Measurements from ENCODE around the gene LGALS13. TPM values are rescaled to one million over a fixed set of nuclear protein-coding genes. Genes with fewer than 3 reads are reported as not detected.
A peak's percentile ranks its signal among the peaks of the same experiment; 100 is the strongest.

Gene LGALS13
- not detected for polyA plus RNA-seq (2013, experiment 1 of 2; ENCODE audit: insufficient read length)
- polyA plus RNA-seq (2013, experiment 2 of 2; ENCODE audit: insufficient read length): not detected

- no peak for DNase-seq
These were observed at the start of gene LGALS13 for GRCh38 chr19:39602224-39602623. Gene LGALS13, plus strand, starts transcription at chr19:39602524. Its CDS starts 45 bp downstream, at chr19:39602569.

- DNase-seq: no peak
These were observed 49.2 kb upstream of the LGALS13 start for GRCh38 chr19:39553082-39553652.

- DNase-seq: no peak
These were observed 47.5 kb upstream of the LGALS13 start for GRCh38 chr19:39554701-39555311.

DNA sequence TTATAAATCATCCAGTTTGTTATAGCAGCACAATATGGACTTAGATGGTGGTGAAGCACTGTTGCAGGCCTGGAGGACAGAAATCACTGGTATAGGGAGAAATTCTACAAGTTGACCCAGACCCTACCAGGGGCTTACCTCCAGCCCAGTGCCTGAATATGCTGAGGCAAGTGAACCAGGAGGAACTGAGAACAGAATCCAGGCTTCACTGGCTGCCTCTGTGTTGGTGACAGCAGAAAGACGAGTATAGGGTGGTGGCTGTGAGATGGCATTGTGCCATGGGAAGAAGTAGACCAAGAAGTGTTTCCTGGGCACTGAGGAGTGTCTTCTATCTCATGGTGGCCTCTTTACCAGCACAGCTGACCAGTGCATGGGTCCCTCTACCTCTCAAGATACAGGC is 46.4 kb upstream of the LGALS13 start:
- DNase-seq: no peak

DNA sequence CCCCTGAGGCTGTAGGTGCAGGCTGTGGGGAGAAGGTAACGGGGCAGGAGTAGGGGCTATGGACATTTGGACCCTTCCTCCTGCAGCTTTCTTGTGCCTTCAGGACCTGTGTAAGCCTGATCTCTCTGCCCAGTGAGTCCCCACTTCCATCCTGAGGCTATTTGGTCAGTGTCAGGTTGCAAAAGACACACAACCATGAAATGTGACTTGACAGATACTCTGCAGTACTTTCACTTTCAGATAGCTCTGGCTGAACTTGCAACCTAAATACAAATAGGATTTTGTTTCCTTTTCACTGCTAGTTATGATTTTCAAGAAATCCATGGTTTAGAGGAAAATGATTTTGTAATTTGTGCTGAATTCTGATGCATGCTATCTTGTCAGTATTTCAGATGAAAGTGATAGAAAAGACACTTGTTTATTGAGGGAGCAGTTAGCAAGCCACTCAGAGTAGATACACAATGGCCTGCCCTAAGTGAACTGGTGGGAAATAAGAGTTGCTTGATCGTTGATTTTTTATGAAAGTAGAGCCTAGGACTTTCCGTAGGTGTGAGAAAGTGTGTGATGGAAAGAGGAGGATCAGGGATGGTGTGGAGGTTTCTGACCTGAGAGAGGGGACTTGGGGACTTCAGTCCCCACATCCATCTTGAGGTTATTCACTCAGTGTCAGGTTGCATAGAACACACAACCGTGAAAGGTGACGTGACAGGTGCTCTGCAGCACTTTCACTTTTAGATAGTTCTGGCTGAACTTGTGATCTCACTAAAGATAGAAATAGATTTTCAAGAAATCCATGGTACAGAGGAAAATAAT is 44.3 kb upstream of the LGALS13 start:
- DNase-seq: no peak

DNA sequence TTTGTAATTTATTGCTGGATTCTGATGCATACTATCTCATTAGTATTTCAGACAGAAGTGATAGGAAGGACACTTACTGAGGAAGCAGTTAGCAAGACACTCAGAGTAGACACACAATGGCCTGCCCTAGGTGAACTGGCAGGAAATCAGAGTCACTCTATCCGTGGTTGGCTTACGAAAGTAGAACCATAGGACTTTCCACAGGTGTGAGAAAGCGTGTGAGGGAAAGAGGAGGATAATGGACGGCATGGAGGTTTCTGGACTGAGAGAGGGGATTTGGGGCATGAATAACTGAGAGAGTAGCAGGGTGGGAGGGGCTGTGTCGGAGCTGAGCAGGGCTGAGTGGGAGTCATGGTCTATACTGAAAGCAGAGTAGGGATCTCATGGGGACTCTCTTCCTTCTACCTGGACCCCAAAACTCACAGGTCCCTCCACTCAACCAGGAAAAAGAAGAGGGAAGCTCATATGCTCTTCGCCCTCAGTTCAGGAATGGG is 43.7 kb upstream of the LGALS13 start:
- no peak for DNase-seq

- peak; percentile 4 for DNase-seq
These were observed 38.9 kb upstream of the LGALS13 start for GRCh38 chr19:39563408-39563807.

DNA sequence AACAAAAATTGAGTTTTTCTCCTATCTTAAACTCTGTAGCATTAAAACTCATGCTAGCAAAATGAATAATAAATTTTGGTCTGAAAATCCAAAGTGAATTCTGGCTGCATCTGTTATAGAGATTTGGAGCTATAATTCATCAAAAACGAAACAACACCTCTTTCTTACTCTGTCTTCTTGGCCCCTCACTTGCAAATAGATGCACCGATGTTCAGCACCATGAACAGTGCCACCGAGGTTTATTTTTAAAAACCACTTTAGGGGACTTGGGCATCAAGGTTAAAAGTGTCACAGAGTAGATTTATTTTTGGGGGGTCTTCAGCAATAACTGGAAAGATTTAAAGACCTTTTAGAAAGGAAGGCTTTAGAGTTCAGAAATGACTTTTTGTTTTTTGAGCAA is 36.3 kb upstream of the LGALS13 start:
- no peak for DNase-seq

DNA sequence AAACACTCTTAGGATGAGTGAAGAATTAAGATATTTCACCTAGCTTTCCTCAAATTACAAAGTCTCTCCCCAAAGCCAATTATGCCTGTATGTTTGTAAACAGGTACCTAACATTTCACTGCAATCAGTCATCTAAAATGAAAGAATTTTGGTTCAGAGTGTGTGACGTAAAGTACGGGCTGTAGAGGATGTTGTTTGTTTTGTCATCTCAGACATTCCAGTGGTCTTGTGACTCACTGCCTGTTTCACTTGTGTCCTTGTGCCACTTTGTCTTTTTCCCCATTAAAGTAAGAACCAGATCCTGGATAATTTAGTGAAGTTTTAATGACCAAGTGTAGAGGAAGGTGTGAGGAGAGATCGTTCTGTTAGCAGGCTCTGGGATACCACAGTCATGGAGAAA is 33.7 kb upstream of the LGALS13 start:
- no peak for DNase-seq

GRCh38 chr19:39582442-39582841 is 19.9 kb upstream of the LGALS13 start:
- DNase-seq: no peak

DNA sequence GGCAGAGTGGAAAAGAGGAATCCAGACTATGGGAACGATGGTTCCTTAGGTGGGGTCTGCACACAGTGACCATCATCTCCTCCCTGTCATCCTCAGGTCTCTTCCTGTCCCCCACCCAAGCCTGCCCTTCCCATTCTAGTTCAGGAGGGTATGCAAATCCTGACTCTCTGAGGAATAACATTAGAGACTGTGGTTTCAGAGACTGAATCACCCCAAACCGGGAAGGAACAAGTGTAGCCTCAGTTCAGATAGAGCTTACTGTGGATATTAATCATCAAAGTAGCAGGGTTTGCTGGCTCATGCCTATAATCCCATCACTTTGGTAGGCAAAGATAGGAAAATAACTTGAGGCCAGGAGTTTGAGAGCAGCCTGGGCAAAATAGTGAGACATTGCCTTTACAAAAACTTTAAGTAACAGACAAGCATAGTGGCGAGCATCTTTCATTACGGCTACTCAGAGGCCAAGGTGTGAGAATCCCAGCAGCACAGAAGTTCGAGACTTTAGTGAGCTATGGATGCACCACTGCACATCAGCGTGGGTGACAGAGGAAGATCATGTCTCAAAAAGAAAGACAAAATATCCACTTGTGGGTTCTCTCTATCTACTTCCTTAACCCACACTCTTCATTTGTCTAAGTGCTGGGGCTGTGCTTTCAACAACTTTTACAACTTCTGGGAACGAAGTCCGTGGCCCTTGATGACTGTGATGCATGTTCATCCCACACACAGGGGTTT is 19.3 kb upstream of the LGALS13 start:
- DNase-seq: no peak

- DNase-seq: no peak
These were observed 14.8 kb upstream of the LGALS13 start for GRCh38 chr19:39587496-39587895.

- DNase-seq: no peak
These were observed 14.3 kb upstream of the LGALS13 start for GRCh38 chr19:39588066-39588465.

GRCh38 chr19:39590265-39590664 is 12.1 kb upstream of the LGALS13 start:
- DNase-seq: no peak

- no peak for DNase-seq
These were observed 9.9 kb upstream of the LGALS13 start for GRCh38 chr19:39592381-39592780.

DNA sequence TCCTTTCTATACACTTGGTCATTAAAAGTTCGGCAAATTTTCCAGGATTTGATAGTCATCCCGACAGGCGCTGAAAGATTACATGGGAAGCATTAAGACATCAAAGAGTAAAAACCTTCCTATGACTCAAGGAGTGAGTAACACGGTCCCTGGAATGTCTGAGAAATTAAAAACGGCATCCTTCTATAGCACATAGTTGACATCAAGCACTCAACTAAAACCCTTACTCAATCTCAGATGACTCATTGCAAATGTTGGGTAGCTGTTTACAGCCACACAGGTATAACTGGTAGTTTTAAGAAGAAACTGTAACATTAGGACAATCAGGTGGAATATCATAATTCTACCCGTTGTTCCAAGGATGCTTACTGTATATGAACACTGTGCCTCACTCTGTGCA is 6.4 kb upstream of the LGALS13 start:
- DNase-seq: no peak

- no peak for DNase-seq
These were observed 5.4 kb upstream of the LGALS13 start for GRCh38 chr19:39596911-39597310.

GRCh38 chr19:39599116-39599515 is 3.2 kb upstream of the LGALS13 start:
- peak; percentile 3 for DNase-seq

DNA sequence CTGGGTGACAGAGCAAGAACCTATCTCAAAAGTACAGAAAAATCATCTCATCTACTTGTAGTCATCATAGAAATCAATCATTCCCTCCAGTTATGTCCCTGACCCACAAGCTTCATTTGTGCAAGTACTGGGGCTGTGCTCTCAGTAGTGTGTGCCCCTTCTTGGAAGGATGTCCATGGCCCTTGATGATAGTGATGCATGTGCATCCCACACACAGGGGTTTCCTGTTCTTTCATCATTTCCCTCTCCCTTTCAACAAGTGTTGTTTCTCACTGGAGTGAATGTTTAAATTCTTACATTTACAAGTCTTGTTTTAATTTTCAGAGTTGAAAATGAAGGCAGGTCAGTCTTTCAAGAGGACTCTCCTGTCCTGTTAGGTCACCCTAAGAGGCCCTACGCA is 1.5 kb downstream of the LGALS13 start:
- no peak for DNase-seq

DNA sequence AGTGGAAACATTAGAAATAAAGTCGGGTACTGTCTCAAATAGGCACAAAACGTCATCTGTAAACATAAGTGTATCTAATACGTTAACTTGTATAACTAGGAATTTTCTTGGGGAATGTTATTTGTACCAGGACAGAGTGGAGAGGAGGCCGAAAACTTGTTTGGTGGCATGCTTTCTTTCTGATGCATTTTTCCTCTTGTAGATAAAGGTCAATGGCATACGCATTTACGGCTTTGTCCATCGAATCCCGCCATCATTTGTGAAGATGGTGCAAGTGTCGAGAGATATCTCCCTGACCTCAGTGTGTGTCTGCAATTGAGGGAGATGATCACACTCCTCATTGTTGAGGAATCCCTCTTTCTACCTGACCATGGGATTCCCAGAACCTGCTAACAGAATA is 4.7 kb downstream of the LGALS13 start:
- no peak for DNase-seq

GRCh38 chr19:39607561-39607960 is 5.2 kb downstream of the LGALS13 start:
- no peak for DNase-seq

DNA sequence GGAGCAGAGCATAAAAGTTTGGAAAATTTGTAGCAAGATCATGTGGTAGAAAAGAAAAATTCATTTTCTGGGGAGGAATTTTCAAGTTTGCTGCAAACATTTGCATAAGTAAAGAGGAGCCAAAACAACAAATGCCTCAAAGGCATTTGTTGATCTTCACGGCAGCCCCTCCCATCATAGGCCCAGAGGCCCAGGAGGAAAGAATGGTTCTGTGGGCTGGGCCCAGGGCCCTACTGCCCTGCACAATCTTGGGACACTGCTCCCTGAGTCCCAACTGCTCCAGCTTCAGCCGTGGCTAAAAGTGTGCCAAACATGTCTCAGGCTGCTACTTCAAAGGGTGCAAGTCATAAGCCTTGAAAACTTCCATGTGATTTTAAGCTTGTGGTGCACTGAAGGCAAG is 11.3 kb downstream of the LGALS13 start:
- no peak for DNase-seq

DNA sequence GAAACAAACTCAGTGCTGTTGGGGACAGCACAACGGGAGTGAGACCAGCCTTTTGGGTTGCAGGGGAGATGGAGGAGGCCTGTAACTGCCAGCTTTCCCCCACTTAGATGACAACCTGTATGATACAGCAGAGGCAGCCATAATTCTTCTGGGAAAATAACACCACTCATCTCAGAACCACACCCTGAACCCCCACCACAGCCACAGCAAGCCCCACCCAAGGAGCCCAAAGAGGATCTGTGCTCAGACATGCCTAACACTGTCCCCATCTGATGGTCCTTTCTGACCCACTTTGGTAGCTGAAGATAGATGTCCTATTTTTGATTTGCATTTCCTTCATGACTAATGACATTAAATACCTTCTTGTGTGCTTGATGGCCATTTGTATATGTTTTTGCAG is 15.4 kb downstream of the LGALS13 start:
- no peak for DNase-seq

Measured in fibroblast of skin of abdomen (primary cell).